Panc1 (cell line): Measurements from ENCODE around the gene GSS. TPM values are rescaled to one million over a fixed set of nuclear protein-coding genes. Genes with fewer than 3 reads are reported as not detected.

Experiments
- ATAC-seq: fragments of 200-7000 bp; cut with Tn5 transposase; 2 replicates; pipeline ENCODE4 v1.9.1; 2020; ENCODE audit warnings: mild to moderate bottlenecking, moderate library complexity
- BruUV-seq: library from RNA; stranded (reverse); fragments of 400-500 nt; replicated peaks from 2 replicates; lab custom pipeline; 2021; lab: Mats Ljungman, UMichigan
- CTCF ChIA-PET: fragments of 300-600 bp; sonication (Branson Sonifier 250); formaldehyde crosslinking; loops from one replicate; lab custom pipeline; 2022; ENCODE audit warnings: antibody characterized with exemption; lab: Charles Lee
- POLR2A ChIA-PET: fragments of 300-600 bp; sonication (Branson Sonifier 250); formaldehyde crosslinking; loops from one replicate; lab custom pipeline; 2022; ENCODE audit warnings: antibody characterized with exemption; lab: Charles Lee
- DNase-seq: peaks from one replicate; pipeline ENCODE4 v3.0.0-alpha.2; 2010; ENCODE audit warnings: low read depth, low spot score
- H3K27ac ChIP-seq: 2 replicates; pipeline ENCODE4 v1.5.1; 2011; ENCODE audit warnings: mild to moderate bottlenecking, low read length, inconsistent platforms
- H3K27me3 ChIP-seq: fragments of 200-500 bp; sonication (Bioruptor generic); 2 replicates; pipeline ENCODE4 v1.6.0; 2014; ENCODE audit warnings: low read length, inconsistent platforms; ENCODE audit not compliant: control insufficient read depth, insufficient read depth
- H3K36me3 ChIP-seq: fragments of 200-500 bp; sonication (Bioruptor generic); 2 replicates; pipeline ENCODE4 v1.5.1; 2014; ENCODE audit warnings: inconsistent platforms, mild to moderate bottlenecking, low read length, moderate library complexity; ENCODE audit not compliant: control insufficient read depth, insufficient read depth
- H3K4me1 ChIP-seq: 2 replicates; pipeline ENCODE4 v1.5.1; 2011; ENCODE audit warnings: inconsistent platforms, mild to moderate bottlenecking, low read length, moderate library complexity; ENCODE audit not compliant: control insufficient read depth, insufficient read depth
- H3K4me3 ChIP-seq, 2 experiments: 2 replicates each; pipeline ENCODE4 v1.5.1; 2011 to 2012; ENCODE audit warnings: low read depth in 2 of 2, low read length in 2 of 2, mild to moderate bottlenecking in 2 of 2, inconsistent platforms in 1 of 2, moderate library complexity in 1 of 2
- H3K9me3 ChIP-seq: fragments of 200-500 bp; sonication (Bioruptor generic); 2 replicates; pipeline ENCODE4 v1.5.1; 2014; ENCODE audit warnings: low read depth, mild to moderate bottlenecking, inconsistent platforms, low read length, moderate library complexity; ENCODE audit not compliant: control insufficient read depth, insufficient read depth
- POLR2AphosphoS5 ChIP-seq: IDR thresholded peaks from 2 replicates; pipeline ENCODE4 v1.6.1; 2012; ENCODE audit warnings: mild to moderate bottlenecking, low read depth, low read length, moderate library complexity
- REST ChIP-seq, 2 experiments: IDR thresholded peaks; 2 replicates each; pipeline ENCODE4 v1.6.1; 2011 to 2012; ENCODE audit warnings: low read depth in 2 of 2, control low read depth in 1 of 2, low read length in 1 of 2, mild to moderate bottlenecking in 1 of 2, moderate library complexity in 1 of 2; ENCODE audit not compliant: insufficient read depth in 1 of 2
- SIN3A ChIP-seq: IDR thresholded peaks from 2 replicates; pipeline ENCODE4 v1.6.1; 2012; ENCODE audit warnings: low read depth, mild to moderate bottlenecking, low read length, moderate library complexity, borderline replicate concordance; ENCODE audit not compliant: insufficient read depth
- TCF7L2 ChIP-seq: IDR thresholded peaks from 2 replicates; pipeline ENCODE4 v1.6.1; 2011; ENCODE audit warnings: mild to moderate bottlenecking, low read depth, low read length, inconsistent platforms
- in situ Hi-C: cut with HindIII; loops from 2 replicates; pipeline ENCODE4 v1.10.0; 2016; ENCODE audit warnings: low sequenced_read_pairs, low pct_unique_long_range_greater_than_20kb
- intact Hi-C: fragments of 100-400 bp; cut with micrococcal nuclease; formaldehyde crosslinking; loops from one replicate; pipeline ENCODE4 v1.10.0; 2022; ENCODE audit not compliant: unreplicated experiment
- total RNA-seq: library from RNA; stranded (reverse); gene quantifications from one replicate; pipeline ENCODE4 v1.2.1, GENCODE V29; 2021; ENCODE audit not compliant: unreplicated experiment
- TF ChIP-seq, protein P1 (sequence below): fragments of 450-650 bp; IDR thresholded peaks from 2 replicates; pipeline ENCODE4 v1.5.1; 2017; ENCODE audit warnings: mild to moderate bottlenecking

GSS gene
- total RNA-seq, 1 experiment from 2014 or later, result 64.8 TPM

DNA sequence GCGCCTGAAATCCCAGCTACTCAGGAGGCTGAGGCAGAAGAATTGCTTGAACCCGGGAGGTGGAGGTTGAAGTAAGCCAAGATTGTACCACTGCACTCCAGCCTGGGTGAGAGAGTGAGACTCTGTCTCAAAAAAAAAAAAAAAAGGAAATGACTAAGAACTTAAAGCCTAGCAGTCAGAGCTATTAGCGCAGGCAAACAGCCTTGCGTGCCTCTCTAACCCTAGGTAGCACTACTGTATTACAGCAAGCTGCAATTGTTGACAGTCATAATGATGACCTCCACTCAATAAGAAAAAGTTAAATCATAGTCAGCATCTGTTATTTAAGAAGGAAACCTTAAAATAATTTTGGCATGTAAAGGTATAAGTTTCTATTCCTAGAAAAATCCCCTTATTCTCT lies 14.4 kb downstream of the GSS start:
- no peak overlapping the region for H3K4me3 ChIP-seq
- BruUV-seq, result no TSS peak
- no peaks in the 10 kb centered on the region for H3K27me3 ChIP-seq
- DNase-seq (no peak), ATAC-seq (no peak)
- H3K36me3 ChIP-seq, result peaks cover 5% of the 10 kb centered on the region
- no peaks in the 10 kb centered on the region for H3K4me1 ChIP-seq
- no peaks in the 10 kb centered on the region for H3K9me3 ChIP-seq
- ChIA-PET POLR2A (interaction anchor here (0.6 kb wide), 1 partner anchor 145 kb away, joined by 4 read pairs; no protein-coding TSS in a partner anchor), CTCF (no interaction called here)
- H3K27ac ChIP-seq, result no peak overlapping the region
- TF ChIP-seq POLR2AphosphoS5 (no peak), TCF7L2 (no peak), SIN3A (no peak)
- TF ChIP-seq, protein P1, sequence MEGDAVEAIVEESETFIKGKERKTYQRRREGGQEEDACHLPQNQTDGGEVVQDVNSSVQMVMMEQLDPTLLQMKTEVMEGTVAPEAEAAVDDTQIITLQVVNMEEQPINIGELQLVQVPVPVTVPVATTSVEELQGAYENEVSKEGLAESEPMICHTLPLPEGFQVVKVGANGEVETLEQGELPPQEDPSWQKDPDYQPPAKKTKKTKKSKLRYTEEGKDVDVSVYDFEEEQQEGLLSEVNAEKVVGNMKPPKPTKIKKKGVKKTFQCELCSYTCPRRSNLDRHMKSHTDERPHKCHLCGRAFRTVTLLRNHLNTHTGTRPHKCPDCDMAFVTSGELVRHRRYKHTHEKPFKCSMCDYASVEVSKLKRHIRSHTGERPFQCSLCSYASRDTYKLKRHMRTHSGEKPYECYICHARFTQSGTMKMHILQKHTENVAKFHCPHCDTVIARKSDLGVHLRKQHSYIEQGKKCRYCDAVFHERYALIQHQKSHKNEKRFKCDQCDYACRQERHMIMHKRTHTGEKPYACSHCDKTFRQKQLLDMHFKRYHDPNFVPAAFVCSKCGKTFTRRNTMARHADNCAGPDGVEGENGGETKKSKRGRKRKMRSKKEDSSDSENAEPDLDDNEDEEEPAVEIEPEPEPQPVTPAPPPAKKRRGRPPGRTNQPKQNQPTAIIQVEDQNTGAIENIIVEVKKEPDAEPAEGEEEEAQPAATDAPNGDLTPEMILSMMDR, result no peak
- intact Hi-C loops, result no loop called here
- in situ Hi-C loops, result no loop called here

- Histone ChIP-seq H3K4me3 (no peak overlapping the region), H3K27me3 (no peaks in the 10 kb centered on the region), H3K4me1 (no peaks in the 10 kb centered on the region), H3K36me3 (peaks cover 8% of the 10 kb centered on the region), H3K27ac (no peak overlapping the region), H3K9me3 (no peaks in the 10 kb centered on the region)
- intact Hi-C loops (no loop called here), in situ Hi-C loops (no loop called here)
- TF ChIP-seq POLR2AphosphoS5 (no peak), REST (IDR thresholded peaks at IDR 0.05; ENCODE audit: insufficient read depth in 1 of 2, low read depth in 2 of 2, low read length in 1 of 2) (no peak), SIN3A (no peak), TCF7L2 (no peak)
- TF ChIP-seq, protein P1, result no peak
- BruUV-seq, result no TSS peak
- ATAC-seq, result no peak
- CTCF ChIA-PET, result no interaction called here
- POLR2A ChIA-PET, result no interaction called here
- no peak for DNase-seq
Measured at GRCh38 chr20:34940081-34940481, 15.5 kb downstream of the GSS start.
